SJSA1 (cell line): ENCODE results near the gene PPFIA4. TPM values are rescaled to one million over a fixed set of nuclear protein-coding genes. Genes with fewer than 3 reads are reported as not detected.

Experiments
- DNase-seq, 2 experiments: peaks; one replicate each; pipeline ENCODE4 v3.0.0-alpha.2; 2015 to 2020; ENCODE audit warnings: low spot score in 2 of 2, low read depth in 1 of 2
- H3K27ac ChIP-seq: fragments of 250-450 bp; sonication (Bioruptor Pico); 2 replicates; pipeline ENCODE4 v1.5.1; 2020; ENCODE audit warnings: mild to moderate bottlenecking, moderate library complexity
- H3K27me3 ChIP-seq: fragments of 250-450 bp; sonication (Bioruptor Pico); replicated peaks from 2 replicates; pipeline ENCODE4 v1.5.1; 2020; ENCODE audit warnings: mild to moderate bottlenecking, moderate library complexity
- H3K36me3 ChIP-seq: fragments of 250-450 bp; sonication (Bioruptor Pico); 2 replicates; pipeline ENCODE4 v1.5.1; 2020; ENCODE audit warnings: mild to moderate bottlenecking
- H3K4me1 ChIP-seq: fragments of 250-450 bp; sonication (Bioruptor Pico); replicated peaks from 2 replicates; pipeline ENCODE4 v1.6.1; 2021; ENCODE audit warnings: mild to moderate bottlenecking
- H3K4me3 ChIP-seq: fragments of 250-450 bp; sonication (Bioruptor Pico); 2 replicates; pipeline ENCODE4 v1.5.1; 2020; ENCODE audit warnings: mild to moderate bottlenecking
- H3K9me3 ChIP-seq: fragments of 250-450 bp; sonication (Bioruptor Pico); replicated peaks from 2 replicates; pipeline ENCODE4 v1.5.1; 2020; ENCODE audit warnings: mild to moderate bottlenecking
- total RNA-seq: library from RNA; depleted of rRNA; stranded (reverse); fragments of >200 nt; shearing (Covaris generic); gene quantifications from 2 replicates; pipeline ENCODE4 v1.2.3, GENCODE V29; 2014

Gene PPFIA4
- total RNA-seq, 1 experiment from 2014 or later = not detected

DNA sequence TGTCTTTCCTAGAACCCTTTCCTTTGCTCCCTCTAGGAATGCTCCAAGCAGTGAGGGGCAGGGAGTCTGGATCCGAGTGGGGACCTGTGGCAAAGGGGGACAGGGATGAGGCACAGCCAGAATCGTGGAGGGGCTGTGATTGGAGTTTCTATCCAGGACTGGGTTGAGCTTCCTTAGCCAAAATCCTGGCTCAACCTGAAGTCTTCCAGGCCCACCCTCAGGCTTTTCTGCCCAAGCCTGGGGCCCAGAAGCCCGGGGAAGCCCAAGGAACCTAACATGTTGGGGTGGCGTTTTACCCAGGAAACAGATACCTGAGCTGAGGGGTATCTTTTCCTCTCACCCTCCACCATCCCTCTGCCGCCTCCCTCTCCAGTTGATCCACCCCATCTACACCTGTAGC is 54.2 kb downstream of the PPFIA4 start:
- Histone ChIP-seq H3K9me3 (no peaks in the 10 kb centered on the region), H3K27ac (no peak overlapping the region), H3K36me3 (no peaks in the 10 kb centered on the region), H3K27me3 (peaks cover 10% of the 10 kb centered on the region), H3K4me3 (no peak overlapping the region), H3K4me1 (no peaks in the 10 kb centered on the region)
- DNase-seq = no peak

- peak in 1 of 2 experiments; percentile 27 for DNase-seq
- Histone ChIP-seq H3K36me3 (no peaks in the 10 kb centered on the region), H3K27ac (no peak overlapping the region), H3K4me3 (no peak overlapping the region), H3K4me1 (no peaks in the 10 kb centered on the region), H3K27me3 (peaks cover 10% of the 10 kb centered on the region), H3K9me3 (no peaks in the 10 kb centered on the region)
Measured at GRCh38 chr1:203081465-203082230, 55.4 kb downstream of the PPFIA4 start.

DNA sequence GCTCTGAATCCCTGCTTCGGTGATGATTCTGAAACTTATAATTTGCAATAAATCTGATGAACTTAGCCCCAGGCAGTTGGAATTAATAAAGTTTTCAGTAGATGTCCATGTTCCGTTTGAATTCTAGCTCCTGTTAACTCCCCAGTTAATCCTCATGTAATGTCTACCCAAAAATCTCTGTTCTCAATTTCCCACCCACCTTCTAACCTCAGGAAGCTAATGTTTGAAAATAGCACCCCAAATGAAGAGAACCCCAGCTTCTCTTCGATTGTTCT is 55.9 kb downstream of the PPFIA4 start:
- H3K27ac ChIP-seq = no peak overlapping the region
- H3K36me3 ChIP-seq = no peaks in the 10 kb centered on the region
- peaks cover 10% of the 10 kb centered on the region for H3K27me3 ChIP-seq
- H3K9me3 ChIP-seq = no peaks in the 10 kb centered on the region
- no peaks in the 10 kb centered on the region for H3K4me1 ChIP-seq
- H3K4me3 ChIP-seq = no peak overlapping the region
- no peak for DNase-seq

DNA sequence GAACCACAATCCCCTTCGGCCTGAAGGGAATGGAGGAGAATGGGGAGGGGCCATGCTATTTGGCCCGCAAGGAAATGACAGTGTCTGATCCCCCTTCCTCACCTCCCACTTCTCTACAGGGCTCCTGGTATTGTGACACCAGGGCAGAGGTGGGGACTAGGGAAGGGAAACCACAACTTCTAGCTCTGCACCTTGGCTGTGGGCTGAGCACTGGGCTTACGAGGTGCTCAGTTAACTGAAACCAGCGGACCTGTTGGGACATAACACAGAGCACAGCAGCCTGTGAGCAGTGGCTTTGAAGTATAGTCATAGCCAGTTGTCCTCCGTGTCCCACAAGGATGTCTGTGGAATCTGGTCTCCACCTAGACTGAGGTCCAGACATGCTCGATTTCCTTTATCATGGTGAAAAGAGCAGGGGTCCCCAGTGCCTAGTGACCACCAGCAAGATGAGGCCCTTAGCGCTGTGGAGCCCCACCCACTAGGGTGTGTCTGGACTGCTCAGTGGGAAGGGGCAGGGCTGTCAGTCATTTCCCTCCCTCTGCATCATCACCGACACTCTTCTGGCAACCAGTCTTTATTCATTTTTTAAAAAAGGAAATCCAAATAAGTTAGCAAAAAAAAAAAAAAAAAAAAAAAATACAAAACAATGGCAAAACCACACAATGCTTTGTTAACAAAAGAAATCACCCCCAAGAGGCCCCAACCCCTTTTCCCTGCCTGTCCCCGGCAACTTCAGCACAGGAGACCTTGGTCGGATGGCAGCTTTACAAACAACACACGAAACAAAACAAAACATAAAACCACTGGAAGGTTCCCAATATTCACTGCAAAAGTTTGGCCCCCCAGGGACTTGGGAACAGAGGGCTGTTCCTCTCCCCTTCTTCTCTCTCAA is 56.5 kb downstream of the PPFIA4 start:
- H3K4me3 ChIP-seq = no peak overlapping the region
- H3K9me3 ChIP-seq = no peaks in the 10 kb centered on the region
- no peaks in the 10 kb centered on the region for H3K4me1 ChIP-seq
- peaks cover 10% of the 10 kb centered on the region for H3K27me3 ChIP-seq
- peak in 1 of 2 experiments; percentile 25 for DNase-seq
- H3K27ac ChIP-seq = no peak overlapping the region
- H3K36me3 ChIP-seq = no peaks in the 10 kb centered on the region

DNA sequence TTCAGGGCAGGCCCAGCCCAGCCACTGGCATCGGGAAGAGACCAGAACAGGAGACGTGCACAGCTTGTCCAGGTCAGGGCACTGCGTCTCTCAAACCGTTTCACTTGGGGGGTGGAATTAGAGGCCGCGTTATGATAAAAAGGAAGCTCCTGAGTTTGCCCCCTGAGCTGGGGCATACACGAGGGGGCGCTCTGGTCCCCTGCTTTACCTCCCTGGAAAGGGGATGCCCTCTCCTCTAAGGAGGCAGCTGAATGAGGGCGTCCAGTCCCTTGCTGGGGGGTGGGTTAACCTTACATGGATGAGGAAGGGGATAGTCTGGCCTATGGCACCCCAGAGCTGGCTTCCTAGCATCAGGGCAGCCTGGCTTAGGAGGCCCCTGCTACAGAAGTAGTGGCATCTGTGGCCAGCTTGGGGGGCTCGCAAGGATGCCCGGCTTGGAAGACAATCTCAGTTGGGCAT is 57.2 kb downstream of the PPFIA4 start:
- Histone ChIP-seq H3K4me1 (no peaks in the 10 kb centered on the region), H3K36me3 (no peaks in the 10 kb centered on the region), H3K4me3 (no peak overlapping the region), H3K27me3 (peaks cover 10% of the 10 kb centered on the region), H3K27ac (no peak overlapping the region), H3K9me3 (no peaks in the 10 kb centered on the region)
- DNase-seq = peak in 1 of 2 experiments; percentile 31

DNA sequence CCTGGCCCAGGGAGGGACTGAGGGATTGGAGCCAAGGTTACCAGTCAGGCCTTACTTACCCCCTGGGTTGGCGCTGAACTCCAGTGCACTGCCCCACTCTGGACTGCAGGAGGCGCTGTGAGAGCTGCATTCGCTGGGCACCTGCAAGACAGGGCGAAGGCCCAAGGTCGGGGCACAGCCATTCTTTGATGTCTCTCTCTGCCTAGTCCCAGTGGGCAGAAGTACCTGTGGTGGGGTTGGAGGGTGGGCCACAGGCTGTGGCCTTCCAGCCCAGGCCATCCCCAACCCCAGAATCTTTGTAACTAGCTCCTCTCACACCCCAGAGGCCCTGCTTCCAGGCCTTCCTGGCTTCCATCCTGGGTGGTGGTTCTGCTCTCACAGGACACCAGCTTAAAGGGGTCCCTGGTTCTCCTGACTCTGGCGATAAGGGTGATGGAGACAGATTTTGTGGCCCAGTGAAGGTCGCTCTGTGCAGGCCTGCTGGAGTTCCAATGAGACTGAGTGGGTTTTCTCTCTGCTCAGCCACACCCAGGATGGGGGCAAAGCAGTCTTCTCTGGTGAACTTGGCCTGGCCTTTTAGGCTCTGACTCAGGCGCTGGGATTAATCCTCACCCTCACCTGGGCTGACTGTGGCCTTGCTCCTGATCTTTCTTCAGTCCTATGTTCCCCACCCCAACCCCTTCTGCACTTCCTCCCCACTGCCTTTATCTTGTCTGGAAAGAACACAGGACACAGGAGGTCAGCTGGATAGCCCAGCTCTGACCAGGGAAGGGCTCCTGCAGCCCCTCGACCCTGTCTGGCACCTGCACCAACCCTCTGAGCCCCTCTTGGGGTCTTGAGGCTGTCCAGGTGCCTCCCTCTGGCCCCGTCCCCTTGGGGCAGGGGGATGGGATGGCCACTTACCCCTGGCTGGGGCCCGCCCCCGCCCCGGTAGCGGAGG is 58.6 kb downstream of the PPFIA4 start:
- no peak overlapping the region for H3K27ac ChIP-seq
- H3K36me3 ChIP-seq = no peaks in the 10 kb centered on the region
- DNase-seq = peak in 1 of 2 experiments; percentile 28
- H3K27me3 ChIP-seq = peaks cover 14% of the 10 kb centered on the region
- H3K4me1 ChIP-seq = no peaks in the 10 kb centered on the region
- H3K9me3 ChIP-seq = no peaks in the 10 kb centered on the region
- H3K4me3 ChIP-seq = no peak overlapping the region

GRCh38 chr1:203085528-203086406 is 59.5 kb downstream of the PPFIA4 start, which contains the start of gene MYOG:
TSS of gene MYOG (minus strand) at chr1:203086012. CDS start at chr1:203085961, 51 bp downstream.
- peak in 1 of 2 experiments; percentile 37 for DNase-seq
- Histone ChIP-seq H3K27ac (no peak within 1 kb of the TSS), H3K4me3 (no peak within 1 kb of the TSS)

DNA sequence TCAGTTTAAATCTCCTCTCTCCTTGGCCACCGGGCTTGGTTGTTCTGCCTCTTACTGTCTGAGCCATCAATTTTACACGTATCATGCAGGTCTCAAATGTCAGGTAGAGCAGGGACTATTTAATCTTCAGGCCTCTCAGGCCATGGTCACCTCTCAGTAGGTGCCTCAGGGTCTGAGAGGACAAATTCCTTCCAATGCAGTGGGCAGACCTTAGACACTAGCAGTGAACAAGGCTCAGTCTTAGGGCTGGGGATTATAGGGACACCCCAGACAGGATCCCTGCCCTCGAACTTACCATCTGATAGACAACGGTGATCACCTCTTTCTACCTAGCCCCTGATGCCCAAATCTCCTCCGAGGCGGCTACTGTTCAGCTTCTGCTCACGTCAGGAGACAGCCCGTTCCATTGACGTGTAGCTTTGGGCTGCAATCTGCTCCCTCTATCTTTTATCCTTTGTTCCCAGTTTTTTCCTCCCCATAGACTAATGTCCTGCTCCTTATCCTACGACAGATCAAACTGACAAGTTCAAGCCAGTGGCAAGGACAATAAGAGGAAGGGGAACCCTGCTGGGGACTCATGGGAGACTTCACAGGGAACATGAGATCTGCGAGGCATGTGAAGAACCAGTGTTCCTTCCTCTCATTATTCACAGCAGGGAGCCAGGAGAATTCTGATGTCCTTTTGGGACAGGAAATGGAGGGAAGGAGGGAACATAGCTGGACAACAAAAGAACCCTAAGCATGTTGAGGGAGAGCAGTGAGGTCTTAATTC is 60.9 kb downstream of the PPFIA4 start:
- peaks cover 4% of the 10 kb centered on the region for H3K27me3 ChIP-seq
- no peaks in the 10 kb centered on the region for H3K4me1 ChIP-seq
- no peaks in the 10 kb centered on the region for H3K36me3 ChIP-seq
- peak in 1 of 2 experiments; percentile 8 for DNase-seq
- H3K27ac ChIP-seq = no peak overlapping the region
- H3K4me3 ChIP-seq = no peak overlapping the region
- no peaks in the 10 kb centered on the region for H3K9me3 ChIP-seq

More at GRCh38 chr1:203085528-203086406, 59.5 kb downstream of the PPFIA4 start, which contains the start of gene MYOG:
- no peaks in the 10 kb centered on the region for H3K9me3 ChIP-seq
- H3K4me1 ChIP-seq = no peaks in the 10 kb centered on the region
- peaks cover 11% of the 10 kb centered on the region for H3K27me3 ChIP-seq
- H3K36me3 ChIP-seq = no peaks in the 10 kb centered on the region

GRCh38 chr1:203088441-203088840 is 62.1 kb downstream of the PPFIA4 start:
- Histone ChIP-seq H3K9me3 (no peaks in the 10 kb centered on the region), H3K4me3 (no peak overlapping the region), H3K4me1 (no peaks in the 10 kb centered on the region), H3K27ac (no peak overlapping the region), H3K27me3 (peaks cover 4% of the 10 kb centered on the region), H3K36me3 (no peaks in the 10 kb centered on the region)
- peak in 1 of 2 experiments; percentile 16 for DNase-seq

DNA sequence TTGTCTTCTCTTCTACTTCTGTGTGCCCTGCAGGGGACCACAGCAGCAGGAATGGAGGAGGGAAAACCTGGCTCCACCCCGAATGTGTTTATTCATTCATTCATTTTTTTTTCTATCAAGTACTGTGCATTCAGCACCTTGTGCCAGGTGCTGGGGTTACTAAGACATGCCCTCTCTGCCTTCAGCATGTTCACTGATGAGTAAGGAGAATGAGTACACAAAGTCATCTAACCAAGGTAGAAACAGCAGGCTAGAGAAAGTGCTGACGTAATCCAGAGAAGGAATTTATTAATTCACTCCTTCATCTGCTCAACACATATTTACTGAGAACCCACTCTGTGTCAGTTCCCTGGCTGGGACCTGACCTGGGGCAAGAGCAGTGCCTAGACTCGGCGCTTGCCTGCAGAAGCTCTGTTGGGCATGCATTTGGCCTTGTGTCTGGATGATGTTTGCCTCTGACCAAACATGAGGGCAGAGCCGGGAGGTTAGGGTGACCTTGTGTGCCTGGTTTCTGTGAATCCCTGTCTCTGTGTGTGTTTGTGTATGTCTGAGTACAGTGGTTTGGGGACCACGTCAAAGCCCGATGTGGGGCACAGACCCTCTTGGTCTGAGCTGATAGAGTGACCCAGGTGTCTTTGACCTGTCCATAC is 62.8 kb downstream of the PPFIA4 start:
- peaks cover 4% of the 10 kb centered on the region for H3K27me3 ChIP-seq
- H3K27ac ChIP-seq = no peak overlapping the region

GRCh38 chr1:203089651-203090045 is 63.4 kb downstream of the PPFIA4 start:
- Histone ChIP-seq H3K4me3 (no peak overlapping the region), H3K27me3 (peaks cover 4% of the 10 kb centered on the region), H3K36me3 (no peaks in the 10 kb centered on the region), H3K27ac (no peak overlapping the region), H3K4me1 (no peaks in the 10 kb centered on the region), H3K9me3 (peaks cover 3% of the 10 kb centered on the region; the same call in 1 of the 2 replicates)
- DNase-seq = peak in 1 of 2 experiments; percentile 32

More for the DNA sequence above, 62.8 kb downstream of the PPFIA4 start:
- Histone ChIP-seq H3K4me1 (no peaks in the 10 kb centered on the region), H3K9me3 (no peaks in the 10 kb centered on the region), H3K36me3 (no peaks in the 10 kb centered on the region), H3K4me3 (no peak overlapping the region)
- peak in 1 of 2 experiments; percentile 31 for DNase-seq
